H9 (cell line): ENCODE measurements around the gene GET4. TPM values are rescaled to one million over a fixed set of nuclear protein-coding genes. Genes with fewer than 3 reads are reported as not detected.

ENCODE experiments used
- DNase-seq: peaks from one replicate; pipeline ENCODE4 v3.0.0-alpha.2; 2017
- H2AFZ ChIP-seq: one replicate; pipeline ENCODE4 v1.6.1; 2013; ENCODE audit warnings: mild to moderate bottlenecking, low read length, control low read depth, moderate library complexity
- H2AK5ac ChIP-seq: 2 replicates; pipeline ENCODE4 v1.6.1; 2013; ENCODE audit warnings: low read length, control low read depth, mixed read lengths; ENCODE audit not compliant: insufficient read length
- H2BK120ac ChIP-seq: one replicate; pipeline ENCODE4 v1.6.1; 2013; ENCODE audit warnings: low read depth, mild to moderate bottlenecking, low read length, control low read depth, inconsistent platforms; ENCODE audit not compliant: poor library complexity, severe bottlenecking
- H2BK12ac ChIP-seq: 2 replicates; pipeline ENCODE4 v1.6.1; 2013; ENCODE audit warnings: low read length, control low read depth, mixed read lengths, low read depth; ENCODE audit not compliant: insufficient read length
- H2BK15ac ChIP-seq: 2 replicates; pipeline ENCODE4 v1.6.1; 2013; ENCODE audit warnings: low read depth, low read length, control low read depth
- H2BK20ac ChIP-seq: one replicate; pipeline ENCODE4 v1.6.1; 2013; ENCODE audit warnings: low read depth, mild to moderate bottlenecking, low read length, control low read depth, inconsistent platforms; ENCODE audit not compliant: poor library complexity, severe bottlenecking
- H2BK5ac ChIP-seq: 2 replicates; pipeline ENCODE4 v1.6.1; 2013; ENCODE audit warnings: low read length, control low read depth, mixed read lengths; ENCODE audit not compliant: insufficient read length
- H3K14ac ChIP-seq: 2 replicates; pipeline ENCODE4 v1.6.1; 2013; ENCODE audit warnings: low read length, control low read depth; ENCODE audit not compliant: insufficient read depth
- H3K18ac ChIP-seq: 2 replicates; pipeline ENCODE4 v1.6.1; 2013; ENCODE audit warnings: low read depth, mild to moderate bottlenecking, mixed read lengths, low read length, control low read depth; ENCODE audit not compliant: insufficient read length
- H3K23ac ChIP-seq: 2 replicates; pipeline ENCODE4 v1.6.1; 2013; ENCODE audit warnings: low read length, control low read depth, mixed read lengths, low read depth; ENCODE audit not compliant: insufficient read length
- H3K23me2 ChIP-seq: 2 replicates; pipeline ENCODE4 v1.6.1; 2013; ENCODE audit warnings: low read depth, mild to moderate bottlenecking, mixed read lengths, low read length, control low read depth; ENCODE audit not compliant: insufficient read length, poor library complexity, severe bottlenecking
- H3K27ac ChIP-seq: 2 replicates; pipeline ENCODE4 v1.5.1; 2013; ENCODE audit warnings: low read length, control low read depth, mixed read lengths, low read depth; ENCODE audit not compliant: insufficient read length
- H3K27me3 ChIP-seq: 2 replicates; pipeline ENCODE4 v1.6.1; 2013; ENCODE audit warnings: low read length, control low read depth, inconsistent platforms; ENCODE audit not compliant: insufficient read depth
- H3K4ac ChIP-seq: 2 replicates; pipeline ENCODE4 v1.6.1; 2013; ENCODE audit warnings: low read depth, mild to moderate bottlenecking, control low read depth, inconsistent platforms, low read length, moderate library complexity
- H3K4me1 ChIP-seq: 2 replicates; pipeline ENCODE4 v1.6.1; 2013; ENCODE audit warnings: low read length, control low read depth, inconsistent platforms; ENCODE audit not compliant: insufficient read depth
- H3K4me2 ChIP-seq: 2 replicates; pipeline ENCODE4 v1.6.1; 2013; ENCODE audit warnings: low read length, control low read depth, mixed read lengths; ENCODE audit not compliant: insufficient read length, insufficient read depth
- H3K56ac ChIP-seq: 2 replicates; pipeline ENCODE4 v1.6.1; 2013; ENCODE audit warnings: low read depth, mild to moderate bottlenecking, mixed read lengths, low read length, control low read depth; ENCODE audit not compliant: insufficient read length
- H3K79me1 ChIP-seq: 2 replicates; pipeline ENCODE4 v1.6.1; 2013; ENCODE audit warnings: low read depth, mild to moderate bottlenecking, moderate library complexity, low read length, control low read depth, inconsistent platforms; ENCODE audit not compliant: insufficient read depth, poor library complexity, severe bottlenecking
- H3K79me2 ChIP-seq: 2 replicates; pipeline ENCODE4 v1.6.1; 2013; ENCODE audit warnings: low read length, control low read depth, inconsistent platforms; ENCODE audit not compliant: insufficient read depth
- H3K9ac ChIP-seq: 2 replicates; pipeline ENCODE4 v1.6.1; 2013; ENCODE audit warnings: low read length, control low read depth, mixed read lengths; ENCODE audit not compliant: insufficient read length; ENCODE audit errors: extremely low read depth
- H3K9me3 ChIP-seq: one replicate; pipeline ENCODE4 v1.6.1; 2013; ENCODE audit warnings: low read depth, low read length, inconsistent platforms; ENCODE audit not compliant: control insufficient read depth
- H3T11ph ChIP-seq: one replicate; pipeline ENCODE4 v1.6.1; 2013; ENCODE audit warnings: mild to moderate bottlenecking, low read length, control low read depth, inconsistent platforms
- H4K20me1 ChIP-seq: one replicate; pipeline ENCODE4 v1.6.1; 2013; ENCODE audit not compliant: control insufficient read depth, insufficient read length, insufficient read depth
- H4K5ac ChIP-seq: 2 replicates; pipeline ENCODE4 v1.6.1; 2013; ENCODE audit warnings: low read depth, mild to moderate bottlenecking, mixed read lengths, low read length, control low read depth; ENCODE audit not compliant: insufficient read length
- H4K8ac ChIP-seq: replicated peaks from 2 replicates; pipeline ENCODE4 v1.6.1; 2013; ENCODE audit warnings: low read length, control low read depth, mixed read lengths, low read depth; ENCODE audit not compliant: insufficient read length
- H4K91ac ChIP-seq: 2 replicates; pipeline ENCODE4 v1.6.1; 2013; ENCODE audit warnings: low read depth, mild to moderate bottlenecking, moderate library complexity, mixed read lengths, low read length, control low read depth; ENCODE audit not compliant: insufficient read length
- H3K27ac Mint-ChIP-seq, 3 experiments: 2 replicates in 2 of 3; 3 replicates in 1 of 3; pipeline ENCODE4 v1.8.0; 2020 to 2021; ENCODE audit warnings: mixed read lengths in 3 of 3, mild to moderate bottlenecking in 1 of 3, moderate library complexity in 1 of 3
- H3K27me3 Mint-ChIP-seq: 2 replicates; pipeline ENCODE4 v1.8.0; 2021; ENCODE audit warnings: low read depth, mild to moderate bottlenecking, moderate library complexity, mixed read lengths
- H3K36me3 Mint-ChIP-seq, 3 experiments: 2 replicates in 2 of 3; 3 replicates in 1 of 3; pipeline ENCODE4 v1.8.0; 2020 to 2021; ENCODE audit warnings: low read depth in 3 of 3, mixed read lengths in 3 of 3; ENCODE audit not compliant: insufficient read depth in 1 of 3
- H3K4me1 Mint-ChIP-seq, 2 experiments: 2 replicates each; pipeline ENCODE4 v1.8.0; 2020; ENCODE audit warnings: mixed read lengths in 2 of 2
- H3K4me3 Mint-ChIP-seq, 2 experiments: 2 replicates in 1 of 2; 3 replicates in 1 of 2; pipeline ENCODE4 v1.8.0; 2020 to 2021; ENCODE audit warnings: mild to moderate bottlenecking in 2 of 2, mixed read lengths in 2 of 2, moderate library complexity in 1 of 2
- H3K9me3 Mint-ChIP-seq, 2 experiments: 2 replicates in 1 of 2; 3 replicates in 1 of 2; pipeline ENCODE4 v1.8.0; 2020; ENCODE audit warnings: mild to moderate bottlenecking in 2 of 2, mixed read lengths in 2 of 2, moderate library complexity in 1 of 2
- CTCF ChIP-seq: fragments of 200-600 bp; sonication (generic); conservative IDR thresholded peaks from 3 replicates; pipeline ENCODE4 v1.8.0; 2021; ENCODE audit warnings: antibody characterized with exemption, mild to moderate bottlenecking
- WGBS: extraction: QIAGEN DNeasy Blood & Tissue Kit; methylation state at CpG from one replicate; pipeline ENCODE4 v1.1.7; 2013; ENCODE audit warnings: missing lambda C conversion rate, low lambda C conversion rate, mixed read lengths; ENCODE audit not compliant: insufficient read length; ENCODE audit errors: extremely low coverage; 5-methylcytosine and 5-hydroxymethylcytosine counted together
- total RNA-seq: library from RNA; stranded (reverse); gene quantifications from 2 replicates; pipeline ENCODE4 v1.2.1, GENCODE V29; 2021

GET4 gene
- total RNA-seq, 1 experiment from 2014 or later = 70.2 TPM

- H3K4me2 ChIP-seq = no peak overlapping the region
These were observed 2.7 kb downstream of the GET4 start for GRCh38 chr7:879093-879492.

More at GRCh38 chr7:879093-879492, 2.7 kb downstream of the GET4 start:
- Histone ChIP-seq H3K18ac (no peak overlapping the region), H2BK5ac (no peak overlapping the region), H2AK5ac (no peak overlapping the region), H3K79me2 (peaks cover 55% of the 10 kb centered on the region; the same call in 1 of the 2 replicates), H3K4me1 (no peaks in the 10 kb centered on the region), H3K4ac (no peak overlapping the region), H4K8ac (no peak overlapping the region), H3K23ac (no peak overlapping the region), H3K27ac (no peak overlapping the region), H3K9me3 (no peaks in the 10 kb centered on the region), H3K56ac (no peak overlapping the region), H3K9ac (no peak overlapping the region), H3K14ac (no peak overlapping the region), H2AFZ (no peak overlapping the region), H2BK120ac (no peak overlapping the region), H3K23me2 (peaks cover 5% of the 10 kb centered on the region), H2BK12ac (no peak overlapping the region), H4K91ac (no peak overlapping the region), H2BK15ac (no peak overlapping the region), H3K27me3 (no peaks in the 10 kb centered on the region), H4K5ac (no peak overlapping the region), H3T11ph (no peak overlapping the region), H2BK20ac (no peak overlapping the region), H4K20me1 (no peaks in the 10 kb centered on the region), H3K79me1 (peaks cover 3% of the 10 kb centered on the region)
- Mint-ChIP-seq H3K9me3 (peaks cover 0 to 3% of the 10 kb centered on the region in 2 experiments; a peak in 2 of 5 replicates), H3K27me3 (no peaks in the 10 kb centered on the region), H3K4me3 (peak overlapping the region; percentile 53 to 91; a peak in 3 of 5 replicates), H3K36me3 (peaks cover 13 to 29% (median 25%) of the 10 kb centered on the region in 3 experiments), H3K4me1 (peaks cover 7 to 10% of the 10 kb centered on the region in 2 experiments), H3K27ac (peak overlapping the region; percentile 57 to 90 (median 77); a peak in 3 of 7 replicates)
- DNase-seq = no peak
- no CpG with 5 or more reads among the region's 15 CpGs for WGBS
- TF ChIP-seq CTCF = no peak
